A172 (cell line): Measurements from ENCODE around the gene SH3D21. TPM values are rescaled to one million over a fixed set of nuclear protein-coding genes. Genes with fewer than 3 reads are reported as not detected.
A peak's percentile ranks its signal among the peaks of the same experiment; 100 is the strongest.

Experiments
- DNase-seq: peaks from one replicate; pipeline ENCODE4 v3.0.0-alpha.2; 2015; ENCODE audit warnings: low spot score
- total RNA-seq: library from RNA; depleted of rRNA; stranded (reverse); fragments of >200 nt; shearing (Covaris generic); gene quantifications from 2 replicates; pipeline ENCODE4 v1.2.3, GENCODE V29; 2014; rRNA removed

SH3D21 gene
- 0.98 TPM in 1 of 2 replicates, not detected in the other for total RNA-seq

- DNase-seq: no peak
Measured at GRCh38 chr1:36306210-36306901, at the start of gene SH3D21. TSS of gene SH3D21 (plus strand) at chr1:36306368. CDS start at chr1:36306421, 53 bp downstream.

GRCh38 chr1:36256558-36257374 is 49.4 kb upstream of the SH3D21 start:
- DNase-seq: no peak

- DNase-seq: no peak
Measured at GRCh38 chr1:36257375-36257767, 48.8 kb upstream of the SH3D21 start.

GRCh38 chr1:36258960-36259344 is 47.2 kb upstream of the SH3D21 start:
- DNase-seq: no peak

- DNase-seq: no peak
Measured at GRCh38 chr1:36268981-36269380, 37.2 kb upstream of the SH3D21 start.

GRCh38 chr1:36269408-36269838 is 36.7 kb upstream of the SH3D21 start:
- DNase-seq: no peak

GRCh38 chr1:36273024-36273423 is 33.1 kb upstream of the SH3D21 start:
- DNase-seq: no peak

- DNase-seq: no peak
Measured at GRCh38 chr1:36274201-36274600, 32.0 kb upstream of the SH3D21 start.

GRCh38 chr1:36276688-36277087 is 29.5 kb upstream of the SH3D21 start:
- no peak for DNase-seq

- DNase-seq: no peak
Measured at GRCh38 chr1:36279110-36279788, 26.9 kb upstream of the SH3D21 start.

- DNase-seq: no peak
Measured at GRCh38 chr1:36279789-36280296, 26.3 kb upstream of the SH3D21 start.

GRCh38 chr1:36284061-36284460 is 22.1 kb upstream of the SH3D21 start:
- no peak for DNase-seq

GRCh38 chr1:36284517-36284916 is 21.7 kb upstream of the SH3D21 start:
- DNase-seq: no peak

- peak; percentile 65 for DNase-seq
Measured at GRCh38 chr1:36285443-36286101, 20.6 kb upstream of the SH3D21 start.

- no peak for DNase-seq
Measured at GRCh38 chr1:36286802-36287201, 19.4 kb upstream of the SH3D21 start.

GRCh38 chr1:36287595-36287994 is 18.6 kb upstream of the SH3D21 start:
- DNase-seq: no peak

- DNase-seq: no peak
Measured at GRCh38 chr1:36295390-36295789, 10.8 kb upstream of the SH3D21 start.

- no peak for DNase-seq
Measured at GRCh38 chr1:36297062-36297461, 9.1 kb upstream of the SH3D21 start.

- no peak for DNase-seq
Measured at GRCh38 chr1:36298640-36299039, 7.5 kb upstream of the SH3D21 start.

GRCh38 chr1:36300526-36300925 is 5.6 kb upstream of the SH3D21 start:
- no peak for DNase-seq

- no peak for DNase-seq
Measured at GRCh38 chr1:36301220-36301619, 4.9 kb upstream of the SH3D21 start.

- DNase-seq: no peak
Measured at GRCh38 chr1:36303244-36303643, 2.9 kb upstream of the SH3D21 start.
